ENCODE measurements around the gene SPIRE1. TPM values are rescaled to one million over a fixed set of nuclear protein-coding genes. Genes with fewer than 3 reads are reported as not detected.
A peak's percentile ranks its signal among the peaks of the same experiment; 100 is the strongest.

The SPIRE1 gene
- total RNA-seq, 2 donors from 2014 or later = 14.2 to 17.2 TPM

DNA sequence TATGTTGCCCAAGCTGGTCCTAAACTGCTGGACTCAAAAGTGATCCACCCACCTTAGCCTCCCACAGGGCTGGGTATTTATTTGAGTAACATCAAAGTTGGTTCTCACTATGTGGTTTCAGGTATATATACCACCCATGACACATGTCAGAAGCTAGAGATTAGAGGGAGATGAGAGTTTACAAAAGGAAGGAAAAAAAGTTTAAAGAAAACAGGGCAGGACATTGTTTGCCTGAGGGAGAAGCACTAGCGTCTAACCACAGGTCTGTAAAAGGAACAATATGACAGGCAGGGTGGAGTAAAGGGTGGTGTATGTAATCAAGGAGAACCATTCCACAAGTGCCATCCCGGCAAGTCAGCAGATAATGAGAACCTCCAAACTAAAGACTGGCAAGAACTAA lies 36.1 kb upstream of the SPIRE1 start:
- no peaks in the 10 kb centered on the region for H3K4me1 ChIP-seq (ENCODE audit: control insufficient read depth, insufficient read depth, low read length)
- Mint-ChIP-seq H3K27ac (no peak overlapping the region), H3K27me3 (ENCODE audit: insufficient read depth) (no peaks in the 10 kb centered on the region), H3K4me1 (no peaks in the 10 kb centered on the region), H3K36me3 (ENCODE audit: low read depth) (peaks cover 38% of the 10 kb centered on the region), H3K4me3 (no peak overlapping the region), H3K9me3 (no peaks in the 10 kb centered on the region)
- peaks cover 55% of the 10 kb centered on the region for H3K36me3 ChIP-seq (ENCODE audit: control insufficient read depth, insufficient read depth, low read length)
- H3K27ac ChIP-seq (ENCODE audit: low read depth, low read length) = no peak overlapping the region
- no peaks in the 10 kb centered on the region for H3K9me3 ChIP-seq (ENCODE audit: control insufficient read depth, low read length)
- WGBS, 2 experiments (ENCODE audit: insufficient coverage in 1 of 2, insufficient read length in 1 of 2) = 93 to 97% methylated on average over 2 of the region's 2 CpGs
- H3K9ac ChIP-seq (ENCODE audit: extremely low read depth, low read length, poor library complexity, severe bottlenecking) = no peak overlapping the region
- no peak overlapping the region for H3K4me3 ChIP-seq (ENCODE audit: low read length)
- TF ChIP-seq, protein P1, sequence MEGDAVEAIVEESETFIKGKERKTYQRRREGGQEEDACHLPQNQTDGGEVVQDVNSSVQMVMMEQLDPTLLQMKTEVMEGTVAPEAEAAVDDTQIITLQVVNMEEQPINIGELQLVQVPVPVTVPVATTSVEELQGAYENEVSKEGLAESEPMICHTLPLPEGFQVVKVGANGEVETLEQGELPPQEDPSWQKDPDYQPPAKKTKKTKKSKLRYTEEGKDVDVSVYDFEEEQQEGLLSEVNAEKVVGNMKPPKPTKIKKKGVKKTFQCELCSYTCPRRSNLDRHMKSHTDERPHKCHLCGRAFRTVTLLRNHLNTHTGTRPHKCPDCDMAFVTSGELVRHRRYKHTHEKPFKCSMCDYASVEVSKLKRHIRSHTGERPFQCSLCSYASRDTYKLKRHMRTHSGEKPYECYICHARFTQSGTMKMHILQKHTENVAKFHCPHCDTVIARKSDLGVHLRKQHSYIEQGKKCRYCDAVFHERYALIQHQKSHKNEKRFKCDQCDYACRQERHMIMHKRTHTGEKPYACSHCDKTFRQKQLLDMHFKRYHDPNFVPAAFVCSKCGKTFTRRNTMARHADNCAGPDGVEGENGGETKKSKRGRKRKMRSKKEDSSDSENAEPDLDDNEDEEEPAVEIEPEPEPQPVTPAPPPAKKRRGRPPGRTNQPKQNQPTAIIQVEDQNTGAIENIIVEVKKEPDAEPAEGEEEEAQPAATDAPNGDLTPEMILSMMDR (conservative IDR thresholded peaks at IDR 0.05) = no peak
- no peaks in the 10 kb centered on the region for H3K27me3 ChIP-seq (ENCODE audit: control insufficient read depth, insufficient read depth, low read length, poor library complexity, severe bottlenecking)
- no peak for DNase-seq

DNA sequence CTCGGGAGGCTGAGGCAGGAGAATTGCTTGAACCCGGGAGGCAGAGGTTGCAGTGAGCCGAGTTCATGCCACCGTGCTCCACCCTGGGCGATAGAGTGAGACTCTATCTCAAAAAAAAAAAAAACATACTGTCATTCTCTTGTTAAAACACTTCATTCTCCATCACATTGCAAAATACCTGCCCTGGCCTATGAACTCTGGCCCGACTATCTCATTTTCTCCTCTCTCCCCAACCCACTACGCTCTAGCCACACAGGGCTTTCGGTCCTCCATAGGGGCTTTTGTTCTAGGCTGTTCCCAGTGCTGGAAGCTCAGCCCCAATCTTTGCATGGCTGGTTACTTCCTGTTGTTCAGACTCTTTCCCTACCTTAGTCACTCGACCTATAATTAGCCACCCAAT lies 34.3 kb upstream of the SPIRE1 start:
- Histone ChIP-seq H3K4me1 (ENCODE audit: control insufficient read depth, insufficient read depth, low read length) (no peaks in the 10 kb centered on the region), H3K9me3 (ENCODE audit: control insufficient read depth, low read length) (no peaks in the 10 kb centered on the region), H3K4me3 (ENCODE audit: low read length) (no peak overlapping the region), H3K36me3 (ENCODE audit: control insufficient read depth, insufficient read depth, low read length) (peaks cover 45% of the 10 kb centered on the region), H3K9ac (ENCODE audit: extremely low read depth, low read length, poor library complexity, severe bottlenecking) (no peak overlapping the region), H3K27me3 (ENCODE audit: control insufficient read depth, insufficient read depth, low read length, poor library complexity, severe bottlenecking) (no peaks in the 10 kb centered on the region), H3K27ac (ENCODE audit: low read depth, low read length) (no peak overlapping the region)
- peaks cover 25% of the 10 kb centered on the region for H3K36me3 Mint-ChIP-seq (ENCODE audit: low read depth)
- no peaks in the 10 kb centered on the region for H3K4me1 Mint-ChIP-seq
- H3K27me3 Mint-ChIP-seq (ENCODE audit: insufficient read depth) = no peaks in the 10 kb centered on the region
- H3K9me3 Mint-ChIP-seq = no peaks in the 10 kb centered on the region
- 96 to 97% methylated on average over 9 of the region's 9 CpGs for WGBS, 2 experiments (ENCODE audit: insufficient coverage in 1 of 2, insufficient read length in 1 of 2)
- TF ChIP-seq, protein P1 (conservative IDR thresholded peaks at IDR 0.05) = no peak
- no peak for DNase-seq
- no peak overlapping the region for H3K4me3 Mint-ChIP-seq
- H3K27ac Mint-ChIP-seq = peak overlapping the region; percentile 8

DNA sequence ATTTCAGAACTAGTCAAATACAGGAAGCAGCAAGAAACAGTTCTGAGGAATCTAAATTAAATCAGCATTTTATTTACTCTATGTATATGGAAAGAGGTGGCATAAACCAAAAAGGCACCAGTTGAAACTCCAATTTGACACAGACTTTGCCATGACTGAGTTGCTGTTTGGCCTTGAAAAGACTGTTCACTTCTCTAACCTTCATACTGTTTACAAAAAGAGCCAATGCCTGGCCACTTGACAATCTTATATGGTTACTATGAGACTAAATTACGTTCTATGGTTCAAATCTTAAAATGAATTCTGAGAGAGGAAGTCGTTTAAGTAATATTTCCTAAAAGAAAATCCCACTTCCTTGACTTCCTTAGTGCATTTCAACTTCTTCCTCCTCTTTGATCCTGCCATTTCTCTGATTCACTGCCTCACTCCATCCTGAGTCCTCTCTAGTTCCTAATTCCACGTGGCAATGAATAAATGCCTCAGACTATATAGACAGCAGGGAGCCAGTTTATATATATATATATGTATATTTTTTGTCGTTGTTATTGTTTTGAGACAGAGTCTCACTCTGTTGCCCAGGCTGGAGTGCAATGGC lies 31.4 kb upstream of the SPIRE1 start:
- 96 to 100% methylated on average over 2 to 4 of the region's 4 CpGs for WGBS, 2 experiments (ENCODE audit: insufficient coverage in 1 of 2, insufficient read length in 1 of 2)
- no peak for DNase-seq
- Histone ChIP-seq H3K9ac (ENCODE audit: extremely low read depth, low read length, poor library complexity, severe bottlenecking) (no peak overlapping the region), H3K27ac (ENCODE audit: low read depth, low read length) (no peak overlapping the region), H3K27me3 (ENCODE audit: control insufficient read depth, insufficient read depth, low read length, poor library complexity, severe bottlenecking) (no peaks in the 10 kb centered on the region), H3K4me1 (ENCODE audit: control insufficient read depth, insufficient read depth, low read length) (no peaks in the 10 kb centered on the region), H3K36me3 (ENCODE audit: control insufficient read depth, insufficient read depth, low read length) (peaks cover 50% of the 10 kb centered on the region), H3K9me3 (ENCODE audit: control insufficient read depth, low read length) (no peaks in the 10 kb centered on the region), H3K4me3 (ENCODE audit: low read length) (no peak overlapping the region)
- H3K27me3 Mint-ChIP-seq (ENCODE audit: insufficient read depth) = no peaks in the 10 kb centered on the region
- H3K36me3 Mint-ChIP-seq (ENCODE audit: low read depth) = peaks cover 27% of the 10 kb centered on the region
- no peaks in the 10 kb centered on the region for H3K9me3 Mint-ChIP-seq
- no peak overlapping the region for H3K4me3 Mint-ChIP-seq
- TF ChIP-seq, protein P1 (conservative IDR thresholded peaks at IDR 0.05) = no peak
- no peak overlapping the region for H3K27ac Mint-ChIP-seq
- no peaks in the 10 kb centered on the region for H3K4me1 Mint-ChIP-seq

All from endodermal cell (in vitro differentiated cells).